ENCODE data around the gene MYO7A. TPM values are rescaled to one million over a fixed set of nuclear protein-coding genes. Genes with fewer than 3 reads are reported as not detected.

The MYO7A gene
- polyA plus RNA-seq, 1 donor: 4.0 TPM

DNA sequence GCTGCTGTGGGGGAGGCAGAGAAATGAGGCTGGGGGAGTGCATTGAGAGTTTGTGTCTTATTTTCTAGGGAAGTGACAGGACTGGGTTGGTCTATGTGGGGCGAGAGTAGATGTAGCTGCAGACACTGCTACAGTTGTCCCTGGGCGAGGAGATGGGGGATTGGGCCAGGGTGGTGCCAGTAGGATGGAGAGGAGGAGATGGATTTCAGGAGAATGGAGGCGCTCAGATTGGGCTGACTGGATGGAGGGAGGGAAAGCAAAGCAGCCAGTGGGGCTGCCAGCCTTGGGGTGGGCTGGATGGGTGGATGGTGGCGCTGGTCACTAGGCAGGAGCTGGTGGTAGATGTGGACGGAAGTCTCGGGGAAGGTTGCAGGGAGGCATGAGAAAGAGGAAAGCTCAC is 16.1 kb upstream of the MYO7A start:
- DNase-seq (ENCODE audit: low read depth): no peak

DNA sequence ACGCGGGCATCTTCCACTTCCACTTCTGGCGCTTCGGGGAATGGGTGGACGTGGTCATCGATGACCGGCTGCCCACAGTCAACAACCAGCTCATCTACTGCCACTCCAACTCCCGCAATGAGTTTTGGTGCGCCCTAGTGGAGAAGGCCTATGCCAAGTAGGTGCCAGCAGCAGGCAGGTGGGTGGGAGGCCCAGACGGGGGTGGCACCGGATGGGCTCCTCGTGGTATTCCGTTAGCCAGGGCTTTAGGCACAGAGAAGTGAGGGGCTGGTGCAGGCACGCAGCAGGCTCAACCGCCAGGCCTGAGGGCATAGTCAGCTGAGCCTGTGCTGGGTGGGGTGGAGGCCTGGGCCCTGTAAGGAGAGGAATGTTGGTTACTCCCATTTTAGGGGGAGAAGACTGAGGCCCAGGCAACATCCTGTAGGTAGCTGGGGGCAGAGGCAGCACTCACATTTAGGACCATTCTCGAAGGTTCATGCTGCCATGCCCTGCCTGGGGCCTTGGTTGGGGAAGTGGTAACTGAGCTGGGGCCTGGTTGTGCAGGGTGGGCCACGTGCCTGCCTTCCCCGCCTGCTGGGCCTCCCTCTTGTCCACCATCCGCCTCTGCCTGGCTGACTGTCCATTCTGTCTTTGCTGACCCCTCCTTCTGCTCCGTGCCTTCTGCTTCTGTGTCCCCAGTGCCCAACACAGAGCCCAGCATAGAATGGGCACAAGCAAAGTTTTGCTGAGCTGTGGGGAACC is 15.2 kb upstream of the MYO7A start:
- DNase-seq (ENCODE audit: low read depth): no peak

DNA sequence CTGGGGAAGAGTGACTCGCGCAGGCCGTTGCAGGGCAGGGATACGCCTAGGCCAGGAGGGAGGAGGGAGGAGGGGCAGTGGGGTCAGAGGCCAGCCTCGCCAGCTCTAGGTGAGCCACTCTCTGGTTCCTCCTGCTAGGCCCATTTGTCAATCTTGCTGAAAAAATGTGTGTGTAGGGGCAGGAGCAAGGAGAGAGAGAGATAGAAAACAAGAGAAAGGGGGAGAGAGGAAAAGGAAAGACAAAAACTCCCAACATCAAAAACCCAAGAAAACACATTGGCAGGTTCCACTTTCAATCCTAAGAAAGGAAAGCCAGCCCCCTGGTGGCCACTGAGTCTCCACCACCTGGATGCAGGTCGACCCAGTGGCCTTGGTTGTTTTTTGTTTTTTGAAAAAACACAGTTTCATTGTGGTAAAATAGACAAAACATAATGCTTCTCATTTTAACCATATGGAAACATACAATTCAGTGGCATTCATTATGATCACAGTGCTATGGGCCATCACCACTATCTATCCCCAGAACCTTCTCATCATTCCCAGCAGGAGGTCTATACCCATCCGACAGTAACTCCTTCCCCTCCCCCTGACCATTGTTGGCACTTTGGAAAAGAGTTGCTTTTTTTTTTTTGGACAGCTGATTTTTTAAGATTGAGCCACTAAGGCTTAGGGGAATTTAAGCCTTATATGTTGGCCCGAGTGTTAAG is 14.5 kb upstream of the MYO7A start:
- no peak for DNase-seq (ENCODE audit: low read depth)

DNA sequence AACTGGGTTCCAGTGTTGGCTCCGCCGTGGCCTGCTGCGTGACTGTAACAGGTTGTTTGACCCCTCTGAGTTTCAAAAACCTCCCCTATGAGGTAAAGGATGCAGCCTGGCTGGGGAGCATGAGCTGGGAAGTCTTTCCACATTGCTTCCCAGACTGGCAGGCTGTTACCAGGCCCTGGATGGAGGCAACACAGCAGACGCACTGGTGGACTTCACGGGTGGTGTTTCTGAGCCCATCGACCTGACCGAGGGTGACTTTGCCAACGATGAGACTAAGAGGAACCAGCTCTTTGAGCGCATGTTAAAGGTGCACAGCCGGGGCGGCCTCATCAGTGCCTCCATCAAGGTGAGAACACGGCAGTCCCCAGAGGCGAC is 14.0 kb upstream of the MYO7A start:
- no peak for DNase-seq (ENCODE audit: low read depth)

DNA sequence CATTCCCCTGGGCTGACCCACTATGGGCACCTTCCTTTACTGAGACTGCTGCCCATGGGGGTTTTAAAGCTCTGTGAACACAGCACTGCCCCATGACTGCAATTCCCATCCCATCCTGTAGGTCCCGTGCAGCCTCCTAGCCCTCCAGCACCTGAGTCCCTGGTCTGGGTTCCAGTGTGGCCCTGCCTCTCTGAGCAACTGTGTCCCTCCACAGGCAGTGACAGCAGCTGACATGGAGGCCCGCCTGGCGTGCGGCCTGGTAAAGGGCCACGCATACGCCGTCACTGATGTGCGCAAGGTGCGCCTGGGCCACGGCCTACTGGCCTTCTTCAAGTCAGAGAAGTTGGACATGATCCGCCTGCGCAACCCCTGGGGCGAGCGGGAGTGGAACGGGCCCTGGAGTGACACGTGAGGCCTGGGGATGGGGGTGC is 12.8 kb upstream of the MYO7A start:
- no peak for DNase-seq (ENCODE audit: low read depth)

DNA sequence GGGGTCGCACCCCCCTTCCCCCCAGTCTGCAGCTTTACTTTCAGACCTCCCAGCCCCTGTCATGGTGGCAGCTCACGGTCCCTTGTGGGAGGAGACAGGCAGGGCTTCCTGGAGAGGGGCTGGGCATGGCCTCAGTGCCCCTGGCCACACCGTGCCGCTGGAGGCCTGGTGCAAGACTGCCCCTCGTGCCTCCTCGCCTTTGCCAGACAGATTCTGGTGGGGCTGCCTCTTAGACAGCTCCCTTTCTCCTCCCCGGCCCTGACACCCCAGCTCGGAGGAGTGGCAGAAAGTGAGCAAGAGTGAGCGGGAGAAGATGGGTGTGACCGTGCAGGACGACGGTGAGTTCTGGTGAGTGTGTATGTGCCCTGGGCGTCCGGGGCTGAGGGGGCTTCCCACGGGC is 12.1 kb upstream of the MYO7A start:
- DNase-seq (ENCODE audit: low read depth): no peak

DNA sequence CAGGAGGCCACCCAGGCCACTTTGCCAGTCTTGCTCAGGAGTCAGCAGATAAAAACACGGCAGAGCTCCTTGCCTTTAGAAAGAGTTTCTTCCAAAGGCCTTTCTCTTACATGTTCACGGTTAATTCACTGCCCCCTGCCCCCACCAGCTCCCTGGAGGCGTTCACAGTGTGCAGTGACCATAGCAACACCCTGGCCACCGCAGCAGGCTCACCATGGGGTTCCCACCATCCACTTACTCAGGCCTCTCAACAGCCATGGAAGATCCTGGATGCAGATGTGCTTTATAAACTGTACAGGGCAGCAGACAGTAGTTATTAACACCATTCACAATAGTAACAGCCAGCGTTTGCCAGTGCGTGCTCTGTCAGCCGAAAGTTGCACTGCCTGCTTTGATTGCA is 10.6 kb upstream of the MYO7A start:
- DNase-seq (ENCODE audit: low read depth): no peak

DNA sequence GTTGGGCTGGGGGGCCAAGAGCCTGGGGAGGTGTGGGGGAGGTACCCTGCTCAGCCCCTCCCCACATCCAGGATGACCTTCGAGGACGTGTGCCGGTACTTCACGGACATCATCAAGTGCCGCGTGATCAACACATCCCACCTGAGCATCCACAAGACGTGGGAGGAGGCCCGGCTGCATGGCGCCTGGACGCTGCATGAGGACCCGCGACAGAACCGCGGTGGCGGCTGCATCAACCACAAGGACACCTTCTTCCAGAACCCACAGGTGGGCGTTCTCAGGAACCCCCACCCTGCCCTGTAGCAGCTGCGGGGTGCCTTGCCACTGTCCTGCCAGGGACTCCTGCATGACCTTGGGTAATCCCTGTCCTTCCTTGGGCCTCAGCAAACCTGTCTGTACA is 10.0 kb upstream of the MYO7A start:
- DNase-seq (ENCODE audit: low read depth): no peak

DNA sequence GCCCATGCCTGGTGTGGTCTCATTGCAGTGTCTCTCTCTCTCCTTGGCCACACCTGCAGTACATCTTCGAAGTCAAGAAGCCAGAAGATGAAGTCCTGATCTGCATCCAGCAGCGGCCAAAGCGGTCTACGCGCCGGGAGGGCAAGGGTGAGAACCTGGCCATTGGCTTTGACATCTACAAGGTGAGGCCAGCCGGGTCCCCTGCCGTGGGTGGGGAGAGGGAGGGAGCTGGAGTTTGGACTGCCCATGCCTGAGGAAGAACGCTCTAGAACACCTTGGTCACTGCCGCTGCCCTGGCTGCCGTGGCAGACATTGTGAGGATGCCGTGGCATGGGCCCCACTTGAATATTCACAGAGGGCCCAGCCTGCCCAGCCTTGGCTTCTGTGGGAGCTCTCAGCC is 9.1 kb upstream of the MYO7A start:
- DNase-seq (ENCODE audit: low read depth): no peak

DNA sequence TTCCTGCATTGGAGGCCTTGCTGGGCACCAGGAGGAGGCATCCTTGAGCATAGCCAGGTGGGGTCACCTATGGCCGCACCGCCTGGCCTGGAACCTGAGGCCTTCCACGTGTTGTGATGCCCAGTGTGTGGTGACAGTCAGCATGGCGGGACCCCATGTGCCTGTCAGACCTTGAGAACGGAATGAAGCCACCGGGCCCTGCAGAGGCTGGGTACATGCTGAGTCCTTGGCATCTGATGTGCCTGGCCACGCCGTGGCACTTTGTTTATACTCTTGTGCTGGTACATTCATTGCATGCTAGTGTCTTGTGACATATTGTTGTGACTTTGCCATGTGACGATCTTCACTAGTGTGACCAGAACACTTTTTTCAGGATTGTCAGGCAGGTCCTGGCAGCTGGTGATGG is 8.5 kb upstream of the MYO7A start:
- DNase-seq (ENCODE audit: low read depth): no peak

DNA sequence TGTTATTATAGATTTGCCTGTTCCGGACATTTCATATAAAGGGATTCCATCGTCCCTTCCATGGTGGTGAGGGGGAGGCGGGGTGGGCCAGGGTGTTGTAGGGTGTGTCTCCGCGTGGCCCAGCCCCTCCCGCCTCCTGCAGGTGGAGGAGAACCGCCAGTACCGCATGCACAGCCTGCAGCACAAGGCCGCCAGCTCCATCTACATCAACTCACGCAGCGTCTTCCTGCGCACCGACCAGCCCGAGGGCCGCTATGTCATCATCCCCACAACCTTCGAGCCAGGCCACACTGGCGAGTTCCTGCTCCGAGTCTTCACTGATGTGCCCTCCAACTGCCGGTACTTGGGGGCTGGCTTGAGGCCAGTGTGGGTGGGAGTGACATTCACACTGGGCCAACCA is 7.5 kb upstream of the MYO7A start:
- DNase-seq (ENCODE audit: low read depth): no peak

DNA sequence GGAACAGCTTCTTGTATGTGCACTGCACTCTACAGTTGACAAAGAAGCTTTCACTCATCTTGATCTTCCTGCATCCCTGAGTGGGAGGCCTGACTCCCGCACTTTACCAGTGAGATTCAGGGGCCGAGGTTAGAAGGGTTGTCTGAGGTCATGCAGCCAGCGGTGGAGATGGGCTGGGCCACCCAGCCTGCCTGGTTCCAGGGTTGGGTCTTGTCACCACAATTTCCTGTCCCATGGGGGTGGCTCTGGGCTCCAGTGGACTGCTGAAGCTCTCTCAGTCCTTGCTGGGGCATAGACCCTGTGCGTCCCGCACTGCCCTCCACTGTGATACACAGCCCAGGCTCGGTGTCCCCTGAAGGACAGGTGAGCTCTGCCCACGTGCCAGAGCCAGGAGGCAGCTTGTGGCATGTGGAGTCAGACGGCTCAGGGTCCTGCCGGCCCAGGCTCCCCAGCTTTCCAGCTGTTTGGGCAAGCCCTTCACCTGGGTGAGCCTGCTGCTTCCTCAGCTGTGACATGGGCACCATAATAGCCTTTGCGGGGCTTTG is 6.9 kb upstream of the MYO7A start:
- DNase-seq (ENCODE audit: low read depth): no peak

DNA sequence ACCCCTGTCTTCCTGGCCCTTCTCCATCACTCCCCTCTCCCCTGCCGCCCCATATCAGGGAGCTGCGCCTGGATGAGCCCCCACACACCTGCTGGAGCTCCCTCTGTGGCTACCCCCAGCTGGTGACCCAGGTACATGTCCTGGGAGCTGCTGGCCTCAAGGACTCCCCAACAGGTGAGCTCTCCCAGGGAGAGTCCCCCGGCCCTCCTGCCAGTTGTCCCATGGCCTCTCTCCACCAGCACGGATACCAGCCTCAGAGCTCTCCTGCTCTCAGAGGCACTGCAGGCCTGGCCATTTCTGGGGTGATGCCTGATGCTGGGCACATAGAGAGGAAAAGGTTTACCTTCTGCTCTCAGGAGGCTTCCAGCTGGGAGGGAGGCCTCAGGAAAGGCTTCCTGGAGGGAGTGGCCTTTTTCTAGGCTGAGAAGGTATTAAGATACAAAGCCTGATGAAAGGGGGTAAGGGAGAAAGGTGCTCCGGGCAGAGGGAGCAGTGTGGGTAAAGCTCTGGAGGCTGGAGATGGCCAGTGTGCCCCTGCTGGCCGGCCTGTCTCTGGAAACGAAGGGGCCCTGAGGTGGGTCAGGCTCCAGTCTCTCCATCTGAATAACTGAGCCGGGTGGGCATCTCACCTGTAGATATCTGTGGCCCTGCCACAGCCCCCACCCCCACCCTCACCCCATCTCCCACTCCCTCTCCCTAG is 6.0 kb upstream of the MYO7A start:
- no peak for DNase-seq (ENCODE audit: low read depth)

DNA sequence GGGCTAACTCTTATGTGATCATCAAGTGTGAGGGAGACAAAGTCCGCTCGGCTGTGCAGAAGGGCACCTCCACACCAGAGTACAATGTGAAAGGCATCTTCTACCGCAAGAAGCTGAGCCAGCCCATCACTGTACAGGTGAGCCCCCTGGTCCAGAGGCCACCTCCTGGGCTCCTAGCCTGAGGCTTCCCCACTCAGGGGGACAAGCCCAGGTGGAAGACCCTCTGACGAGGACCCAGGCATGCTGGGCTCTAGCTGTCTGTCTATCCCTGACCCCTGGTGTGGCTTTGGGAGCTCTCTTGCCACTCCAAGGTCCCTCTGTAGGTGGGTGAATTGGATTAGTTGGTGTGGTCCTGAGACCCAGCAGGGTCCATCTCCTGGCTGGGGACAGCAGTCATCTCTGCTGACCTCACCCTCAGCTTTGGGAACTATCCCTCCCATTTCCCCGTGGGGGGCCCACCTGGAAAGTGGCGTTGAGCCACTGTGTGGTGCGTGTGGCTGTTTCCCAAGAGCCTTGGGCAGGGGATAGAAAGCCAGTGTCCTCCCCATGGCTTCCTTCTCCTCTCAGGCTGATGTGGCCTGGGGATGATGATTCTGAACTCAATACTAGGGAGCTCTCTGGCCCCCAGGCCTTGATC is 5.4 kb upstream of the MYO7A start:
- no peak for DNase-seq (ENCODE audit: low read depth)

DNA sequence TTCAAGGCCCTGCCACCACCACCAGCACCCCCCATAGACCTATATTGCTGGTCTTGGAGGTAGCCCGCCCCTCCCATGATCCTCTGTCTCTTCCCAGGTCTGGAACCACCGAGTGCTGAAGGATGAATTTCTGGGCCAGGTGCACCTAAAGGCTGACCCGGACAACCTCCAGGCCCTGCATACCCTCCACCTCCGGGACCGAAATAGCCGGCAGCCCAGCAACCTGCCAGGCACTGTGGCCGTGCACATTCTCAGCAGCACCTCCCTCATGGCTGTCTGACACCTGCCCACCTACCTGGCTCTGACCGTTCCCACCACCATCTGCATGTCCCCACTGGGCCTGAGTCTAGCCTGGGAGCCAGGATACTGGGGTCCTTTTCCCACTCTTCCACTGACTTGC is 4.5 kb upstream of the MYO7A start:
- DNase-seq (ENCODE audit: low read depth): no peak

DNA sequence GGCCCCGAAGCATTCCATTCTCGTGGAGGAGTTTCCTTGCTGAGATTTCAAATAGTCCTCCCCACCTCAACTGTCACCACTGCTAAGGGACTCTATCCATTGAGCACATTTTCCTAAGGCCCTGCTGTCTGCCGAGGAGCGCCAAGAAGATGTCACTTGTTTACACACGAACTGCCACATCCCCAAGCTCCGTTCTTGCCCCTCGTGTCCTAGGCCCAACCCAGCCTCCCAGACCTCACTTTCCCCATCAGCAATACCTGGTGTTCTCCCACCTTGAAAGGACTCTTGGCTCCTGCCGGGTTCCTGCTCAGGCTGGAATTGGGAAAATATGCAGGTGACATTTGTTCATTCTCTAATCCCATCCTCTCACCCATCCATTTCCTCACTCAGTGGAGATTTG is 4.0 kb upstream of the MYO7A start:
- DNase-seq (ENCODE audit: low read depth): no peak

DNA sequence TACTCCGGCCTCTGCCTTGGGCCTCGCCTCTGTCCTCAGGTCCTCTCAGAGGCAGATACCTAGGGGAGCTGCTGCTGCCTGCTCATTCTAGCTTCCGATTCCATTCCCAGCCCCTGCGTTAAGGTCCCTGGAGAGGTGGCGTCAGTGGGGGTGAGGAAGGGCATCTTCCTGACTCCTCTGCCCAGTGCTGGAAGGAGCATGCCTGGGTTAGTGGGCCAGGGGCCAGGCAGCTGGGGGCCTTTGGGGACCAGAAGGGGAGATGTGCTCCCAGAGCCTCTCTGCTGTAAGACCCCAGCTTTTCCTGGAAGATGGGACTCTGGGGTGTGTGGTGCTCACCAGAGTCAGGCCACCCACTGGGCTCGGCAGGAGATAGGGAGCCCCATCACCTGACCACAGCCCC is 3.6 kb upstream of the MYO7A start:
- DNase-seq (ENCODE audit: low read depth): no peak

DNA sequence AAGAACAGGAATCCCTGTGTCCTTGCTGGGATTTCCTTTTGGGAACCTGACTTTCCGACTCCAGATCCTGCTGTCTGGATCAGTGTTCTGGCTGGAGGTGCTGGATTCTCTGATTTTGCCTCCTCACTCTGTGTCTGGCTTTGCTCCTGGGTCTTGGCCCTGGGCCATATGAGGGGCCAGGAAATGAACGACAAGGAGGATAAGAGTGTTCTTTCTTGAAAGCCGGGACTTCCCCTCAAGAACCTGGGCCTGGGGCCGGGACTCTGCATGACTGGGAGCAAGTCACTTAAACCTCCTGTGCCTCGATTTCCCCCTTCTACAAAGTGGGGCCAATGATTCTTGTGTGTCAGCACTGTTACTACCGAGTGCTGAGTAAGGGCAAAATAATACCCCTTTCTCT is 2.9 kb upstream of the MYO7A start:
- DNase-seq (ENCODE audit: low read depth): no peak

DNA sequence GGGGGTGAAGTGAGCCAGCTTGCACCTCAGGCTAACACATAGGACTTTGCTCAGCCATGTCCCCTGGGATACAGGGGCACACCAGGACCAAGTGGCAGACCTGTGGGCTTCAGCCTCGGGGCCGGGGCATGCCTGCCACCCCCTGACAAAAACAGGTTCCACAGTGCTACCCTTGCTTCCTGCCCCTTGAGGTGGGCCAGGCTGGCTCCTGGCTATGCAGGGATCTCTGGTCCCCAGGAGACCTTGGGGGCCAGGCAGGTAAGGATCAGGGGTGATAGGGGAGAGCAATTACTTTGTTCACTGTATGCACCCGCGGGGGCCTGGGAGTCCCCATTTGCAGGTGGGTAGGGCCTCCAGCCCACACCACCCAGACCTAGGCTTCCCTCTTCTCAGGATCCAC is 2.4 kb upstream of the MYO7A start:
- DNase-seq (ENCODE audit: low read depth): no peak

DNA sequence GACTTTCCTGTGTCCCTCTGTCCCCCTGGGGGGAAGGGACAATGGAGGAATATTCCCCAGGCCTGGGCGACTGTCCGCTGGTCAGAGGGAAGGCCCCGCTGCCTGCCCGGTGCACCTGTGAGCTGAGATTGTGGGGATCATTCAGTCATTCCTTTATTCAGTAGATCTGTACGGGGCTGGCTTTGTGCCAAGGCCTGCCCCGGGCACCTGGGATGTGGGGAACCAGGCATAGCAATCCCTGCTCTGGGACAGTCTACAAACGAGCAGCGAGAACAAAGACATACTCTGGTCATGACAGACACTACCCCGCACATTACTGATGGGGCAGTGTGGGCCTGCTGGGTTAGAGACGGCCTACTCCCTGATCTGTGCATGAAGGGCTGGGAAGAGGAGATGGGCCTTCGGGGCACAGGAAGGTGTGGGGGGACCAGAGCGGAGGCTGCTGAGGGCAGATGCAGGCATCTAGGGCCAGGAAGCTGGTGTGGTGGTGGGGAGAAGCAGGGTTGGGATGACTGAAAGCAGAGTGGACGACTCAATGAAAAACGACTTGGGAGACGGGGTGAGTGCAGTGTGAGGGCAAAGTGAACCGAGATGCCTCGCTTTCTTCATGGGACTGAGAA is 1.8 kb upstream of the MYO7A start:
- no peak for DNase-seq (ENCODE audit: low read depth)

DNA sequence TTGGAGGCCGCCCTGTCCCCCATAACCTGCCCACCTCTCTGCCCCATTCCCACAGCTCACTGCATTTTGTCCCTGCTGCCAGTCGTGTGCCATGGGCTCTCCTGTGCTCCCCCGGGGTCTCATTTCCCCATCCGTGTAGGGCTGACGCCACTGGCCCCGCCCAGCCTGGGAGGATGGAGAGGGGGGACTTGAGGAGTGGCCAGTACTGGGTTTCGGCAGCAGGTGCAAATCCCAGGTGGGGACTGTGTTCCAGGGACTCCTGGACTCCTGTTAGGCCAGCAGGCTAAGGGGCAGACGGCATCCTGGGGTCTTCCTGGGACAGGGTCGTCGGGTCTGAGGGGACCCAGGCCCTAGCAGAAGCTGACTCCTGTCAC is 1.2 kb upstream of the MYO7A start:
- no peak for DNase-seq (ENCODE audit: low read depth)

Data from forelimb muscle (tissue), 1 donor.